Large intestine (tissue), 3 donors: ENCODE results near the gene SLC25A12. TPM values are rescaled to one million over a fixed set of nuclear protein-coding genes. Genes with fewer than 3 reads are reported as not detected.

Experiments
- DNase-seq, 2 donors: peaks; one replicate each; pipeline versions ENCODE4 v3.0.0 to v3.0.0-alpha.2; 2013
- H3K27ac ChIP-seq: one replicate; pipeline ENCODE4 v1.5.1; 2013; ENCODE audit warnings: low read length
- H3K27me3 ChIP-seq: 2 replicates; pipeline ENCODE4 v1.6.1; 2013; ENCODE audit warnings: low read length; ENCODE audit not compliant: control insufficient read depth, insufficient read depth
- H3K36me3 ChIP-seq: 2 replicates; pipeline ENCODE4 v1.6.1; 2013; ENCODE audit warnings: low read length; ENCODE audit not compliant: control insufficient read depth, insufficient read depth
- H3K4me1 ChIP-seq: one replicate; pipeline ENCODE4 v1.6.1; 2013; ENCODE audit warnings: low read length; ENCODE audit not compliant: control insufficient read depth, insufficient read depth
- H3K4me3 ChIP-seq: one replicate; pipeline ENCODE4 v1.5.1; 2013; ENCODE audit warnings: low read length
- H3K9me3 ChIP-seq: one replicate; pipeline ENCODE4 v1.6.1; 2013; ENCODE audit warnings: mild to moderate bottlenecking, low read depth, low read length, moderate library complexity; ENCODE audit not compliant: control insufficient read depth
- WGBS: methylation state at CpG from one replicate; pipeline ENCODE4 v1.1.5; 2013; ENCODE audit warnings: low lambda C conversion rate; ENCODE audit not compliant: insufficient coverage; 5-methylcytosine and 5-hydroxymethylcytosine counted together
- polyA plus RNA-seq: library from polyadenylated mRNA; unstranded; fragments of 120-200 nt; gene quantifications from one replicate; pipeline ENCODE4 v1.2.1, GENCODE V29; 2013

Gene SLC25A12
- polyA plus RNA-seq, 1 donor: 9.5 TPM

DNA sequence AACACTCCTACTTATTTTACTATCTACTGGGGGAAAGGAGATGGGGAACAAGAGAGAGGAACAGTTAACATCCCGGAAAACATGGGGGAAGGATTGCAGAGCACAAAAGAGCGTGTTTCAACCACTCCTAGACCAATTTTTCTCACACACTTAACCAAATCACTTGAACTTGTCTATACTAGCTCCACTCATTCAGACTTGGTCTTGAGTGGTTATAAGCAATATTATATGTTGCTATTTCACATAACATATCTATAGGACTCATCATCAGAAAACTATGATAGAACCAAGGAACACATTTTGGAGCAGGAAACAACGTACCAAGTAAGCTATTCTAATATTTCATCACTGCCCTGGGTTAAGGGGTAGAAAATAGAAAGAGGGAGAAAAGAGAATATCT, 31.5 kb downstream of the SLC25A12 start:
- DNase-seq: no peak
- Histone ChIP-seq H3K27me3 (no peaks in the 10 kb centered on the region), H3K9me3 (peaks cover under 1% of the 10 kb centered on the region), H3K36me3 (no peaks in the 10 kb centered on the region), H3K27ac (no peak overlapping the region), H3K4me1 (no peaks in the 10 kb centered on the region), H3K4me3 (no peak overlapping the region)
- WGBS: no CpG with 5 or more reads among the region's 3 CpGs

DNA sequence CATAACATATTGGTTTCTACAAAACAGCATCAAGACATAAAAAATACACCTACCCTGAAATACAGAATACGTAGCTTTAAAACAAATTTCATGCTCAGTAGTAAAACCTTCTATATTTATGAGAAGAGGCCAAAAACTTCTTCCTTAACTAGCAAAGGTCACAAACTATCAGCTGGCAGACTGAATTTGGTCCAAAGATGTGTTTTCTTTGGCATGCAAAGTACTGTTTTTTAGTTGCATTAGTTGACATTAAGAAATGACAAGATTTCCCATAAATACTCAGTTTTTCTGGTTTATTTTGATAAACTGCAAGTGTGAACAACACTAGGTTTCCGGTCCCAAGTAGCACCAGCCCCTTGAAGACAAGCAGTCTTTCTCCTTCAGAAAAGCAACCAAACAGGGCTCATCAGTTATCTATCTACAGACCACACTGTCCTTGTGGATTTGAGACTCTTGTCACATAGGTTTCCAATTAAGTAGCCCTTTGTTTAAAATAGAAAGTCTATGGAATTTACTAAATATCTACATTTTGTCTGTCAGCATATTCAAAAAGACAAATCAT, 35.6 kb downstream of the SLC25A12 start:
- DNase-seq: no peak
- no peak overlapping the region for H3K4me3 ChIP-seq
- no peaks in the 10 kb centered on the region for H3K36me3 ChIP-seq
- H3K9me3 ChIP-seq: no peaks in the 10 kb centered on the region
- H3K4me1 ChIP-seq: no peaks in the 10 kb centered on the region
- no peaks in the 10 kb centered on the region for H3K27me3 ChIP-seq
- 94% methylated on average over 2 of the region's 2 CpGs for WGBS
- no peak overlapping the region for H3K27ac ChIP-seq

DNA sequence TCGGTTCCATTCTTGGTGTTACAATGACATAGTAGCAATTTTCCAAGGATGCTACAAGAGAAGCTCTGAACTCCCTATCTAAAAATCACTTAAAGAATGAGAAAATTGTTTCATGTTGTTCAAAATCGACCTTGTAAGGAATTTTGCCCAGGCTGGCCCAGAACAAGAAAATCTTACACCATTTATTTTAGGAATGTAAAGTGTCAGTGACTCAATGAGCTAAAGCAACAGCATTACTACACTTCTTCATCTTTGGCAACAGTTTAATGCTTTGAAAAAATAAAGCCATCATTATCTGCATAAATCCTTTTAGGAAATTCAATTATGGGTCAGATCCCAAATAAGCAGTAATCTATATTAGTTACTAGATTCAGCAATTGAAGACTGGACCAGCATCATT, 38.6 kb downstream of the SLC25A12 start:
- no CpG with 5 or more reads among the region's 2 CpGs for WGBS
- no peaks in the 10 kb centered on the region for H3K27me3 ChIP-seq
- H3K4me1 ChIP-seq: no peaks in the 10 kb centered on the region
- no peaks in the 10 kb centered on the region for H3K9me3 ChIP-seq
- no peaks in the 10 kb centered on the region for H3K36me3 ChIP-seq
- no peak for DNase-seq
- H3K4me3 ChIP-seq: no peak overlapping the region
- no peak overlapping the region for H3K27ac ChIP-seq

DNA sequence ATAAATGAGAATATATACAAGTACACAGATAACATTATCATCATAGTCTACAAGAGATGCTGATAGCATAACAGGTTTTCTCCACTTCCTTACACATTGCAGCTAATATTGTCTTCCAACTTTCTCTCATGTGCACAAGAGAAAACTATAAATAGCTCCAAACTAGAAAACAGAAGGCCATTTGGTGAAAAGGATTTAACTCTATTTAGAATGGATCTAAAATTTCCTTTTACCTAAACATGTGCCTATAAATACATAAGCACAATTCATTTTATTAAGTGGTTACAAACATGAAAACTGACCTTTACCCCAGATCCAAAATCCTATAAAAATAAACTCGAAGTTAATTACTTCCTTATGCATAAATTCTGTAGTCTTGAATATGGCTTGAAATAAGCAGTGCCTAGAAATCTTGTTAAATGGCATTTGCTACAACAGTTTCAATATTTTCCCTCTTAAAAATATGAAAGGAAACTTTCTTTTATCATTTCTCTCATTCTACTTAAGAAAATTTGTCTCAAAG, 41.6 kb downstream of the SLC25A12 start:
- no peaks in the 10 kb centered on the region for H3K4me1 ChIP-seq
- H3K9me3 ChIP-seq: no peaks in the 10 kb centered on the region
- H3K4me3 ChIP-seq: no peak overlapping the region
- no peaks in the 10 kb centered on the region for H3K36me3 ChIP-seq
- no peak overlapping the region for H3K27ac ChIP-seq
- DNase-seq: no peak
- WGBS: no CpG with 5 or more reads among the region's 1 CpG
- H3K27me3 ChIP-seq: no peaks in the 10 kb centered on the region

DNA sequence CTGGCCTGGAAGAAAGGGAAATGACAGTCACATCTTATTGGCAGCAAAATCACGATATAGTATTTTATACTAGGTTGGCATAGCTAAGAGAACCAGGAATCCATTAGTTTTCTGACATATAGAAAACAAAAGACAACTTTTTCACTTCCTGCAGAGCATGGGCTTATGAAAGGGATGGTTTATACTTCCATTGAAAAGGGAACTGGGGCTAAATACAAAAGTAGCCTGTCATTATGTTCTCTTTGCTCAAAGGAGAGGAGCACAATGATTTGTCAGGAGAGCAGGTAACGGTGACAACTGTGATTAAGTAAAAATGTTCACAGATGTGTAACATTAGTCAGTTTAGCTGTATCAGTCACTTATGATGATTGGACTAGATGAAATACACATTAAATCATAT, 46.4 kb downstream of the SLC25A12 start:
- H3K9me3 ChIP-seq: no peaks in the 10 kb centered on the region
- H3K27me3 ChIP-seq: no peaks in the 10 kb centered on the region
- H3K27ac ChIP-seq: no peak overlapping the region
- 75% methylated on average over 1 of the region's 2 CpGs for WGBS
- no peak for DNase-seq
- H3K4me1 ChIP-seq: no peaks in the 10 kb centered on the region
- no peaks in the 10 kb centered on the region for H3K36me3 ChIP-seq
- H3K4me3 ChIP-seq: no peak overlapping the region

DNA sequence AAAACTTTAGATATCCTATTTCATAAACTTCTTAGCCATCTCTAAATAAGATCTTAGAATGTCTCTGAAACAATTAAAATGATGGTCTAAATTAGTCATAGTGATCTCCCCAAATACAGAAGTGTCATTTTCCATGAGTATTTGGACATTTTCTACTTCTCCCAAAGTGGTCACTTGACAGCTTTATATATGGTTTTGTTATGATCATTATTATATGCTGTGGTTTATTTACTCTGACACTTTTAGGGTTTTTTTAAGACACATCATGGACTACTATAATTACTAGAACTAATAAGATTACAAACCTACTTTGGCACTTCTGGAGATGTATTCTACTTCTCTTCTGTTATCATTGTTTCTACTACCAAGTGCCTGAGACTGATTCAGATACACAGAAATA, 47.1 kb downstream of the SLC25A12 start:
- H3K4me1 ChIP-seq: no peaks in the 10 kb centered on the region
- H3K27ac ChIP-seq: no peak overlapping the region
- no peaks in the 10 kb centered on the region for H3K9me3 ChIP-seq
- DNase-seq: no peak
- no peaks in the 10 kb centered on the region for H3K27me3 ChIP-seq
- no peaks in the 10 kb centered on the region for H3K36me3 ChIP-seq
- H3K4me3 ChIP-seq: no peak overlapping the region

DNA sequence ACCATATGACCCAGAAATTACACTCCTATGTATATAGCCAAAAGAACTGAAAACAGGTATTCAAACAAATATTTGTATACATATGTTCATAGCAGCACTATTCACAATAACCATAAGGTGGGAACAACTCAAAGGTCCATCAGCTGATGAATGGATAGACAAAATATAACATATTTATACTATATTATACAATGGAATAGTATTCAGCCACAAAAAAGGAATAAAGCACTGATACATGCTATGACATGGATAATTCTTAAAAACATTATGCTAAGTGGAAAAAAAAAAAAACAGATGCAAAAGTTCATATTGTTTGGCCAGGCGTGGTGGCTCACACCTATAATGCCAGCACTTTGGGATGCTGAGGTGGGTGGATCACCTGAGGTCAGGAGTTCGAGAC, 52.0 kb downstream of the SLC25A12 start:
- no CpG with 5 or more reads among the region's 2 CpGs for WGBS

DNA sequence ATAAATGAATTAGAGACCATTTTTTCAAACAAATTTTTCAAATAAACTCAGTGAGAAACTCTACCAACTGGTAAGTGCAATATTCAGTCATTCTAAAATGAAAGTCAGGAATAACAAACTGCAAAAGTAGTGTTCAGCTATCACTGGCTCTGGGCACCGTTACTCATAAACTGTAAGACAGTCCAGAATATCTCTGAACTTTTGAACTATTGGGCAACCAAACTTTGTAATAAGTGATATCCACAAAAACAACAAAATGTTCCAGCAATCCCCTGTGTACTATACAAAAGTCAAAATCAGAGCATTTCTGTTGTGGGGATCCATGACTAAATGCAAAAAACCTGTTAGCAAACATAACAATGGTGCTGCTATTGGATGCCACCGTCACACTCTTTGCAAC, 56.3 kb downstream of the SLC25A12 start:
- Histone ChIP-seq H3K4me1 (no peaks in the 10 kb centered on the region), H3K4me3 (no peak overlapping the region), H3K36me3 (peaks cover 16% of the 10 kb centered on the region), H3K9me3 (peaks cover 4% of the 10 kb centered on the region), H3K27me3 (no peaks in the 10 kb centered on the region), H3K27ac (no peak overlapping the region)
- 29% methylated on average over 1 of the region's 2 CpGs for WGBS
- peak in 1 of 2 donors; percentile 26 for DNase-seq

More for the DNA sequence above, 52.0 kb downstream of the SLC25A12 start:
- Histone ChIP-seq H3K4me1 (no peaks in the 10 kb centered on the region), H3K9me3 (no peaks in the 10 kb centered on the region), H3K36me3 (no peaks in the 10 kb centered on the region), H3K27ac (no peak overlapping the region), H3K27me3 (no peaks in the 10 kb centered on the region), H3K4me3 (no peak overlapping the region)
- no peak for DNase-seq

DNA sequence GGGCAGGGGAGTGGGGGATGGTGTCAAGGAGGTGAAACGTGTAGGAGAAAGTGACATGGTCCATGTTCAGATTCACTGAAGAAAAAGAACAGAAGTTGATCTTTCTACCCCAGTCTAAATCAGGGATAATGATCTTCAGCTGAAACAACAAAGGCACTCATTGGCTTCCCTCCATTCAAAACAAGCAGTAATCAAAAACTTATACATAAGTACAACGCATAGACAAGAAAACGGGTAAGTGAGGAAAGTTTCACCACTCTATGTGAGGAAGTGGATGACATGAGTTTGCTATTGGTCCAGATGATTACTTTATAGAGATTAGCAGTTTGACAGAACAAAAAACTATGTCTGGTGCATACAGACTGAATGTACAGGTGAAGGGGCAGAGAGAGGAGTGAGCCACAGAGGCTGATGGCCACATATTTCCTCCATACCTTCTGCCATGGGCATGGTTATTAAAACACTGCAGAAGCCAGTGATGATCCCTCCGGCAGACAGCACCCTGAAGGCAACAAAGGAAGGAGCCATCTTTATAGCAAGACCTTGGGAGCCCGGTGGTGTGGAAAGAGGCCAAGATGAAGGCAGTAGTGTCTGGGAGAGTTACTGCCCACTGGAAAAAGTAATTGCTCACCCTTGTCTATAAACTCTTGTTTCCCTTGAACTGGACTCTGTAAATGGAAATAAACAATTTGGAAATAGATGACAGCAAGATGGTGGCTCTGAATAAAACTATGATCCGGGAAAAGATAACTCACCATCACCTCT, 57.7 kb downstream of the SLC25A12 start:
- WGBS: 100% methylated on average over 1 of the region's 6 CpGs
- peaks cover 19% of the 10 kb centered on the region for H3K36me3 ChIP-seq
- H3K9me3 ChIP-seq: peaks cover 9% of the 10 kb centered on the region
- H3K4me3 ChIP-seq: no peak overlapping the region
- no peak for DNase-seq
- H3K4me1 ChIP-seq: no peaks in the 10 kb centered on the region
- H3K27me3 ChIP-seq: no peaks in the 10 kb centered on the region
- no peak overlapping the region for H3K27ac ChIP-seq

DNA sequence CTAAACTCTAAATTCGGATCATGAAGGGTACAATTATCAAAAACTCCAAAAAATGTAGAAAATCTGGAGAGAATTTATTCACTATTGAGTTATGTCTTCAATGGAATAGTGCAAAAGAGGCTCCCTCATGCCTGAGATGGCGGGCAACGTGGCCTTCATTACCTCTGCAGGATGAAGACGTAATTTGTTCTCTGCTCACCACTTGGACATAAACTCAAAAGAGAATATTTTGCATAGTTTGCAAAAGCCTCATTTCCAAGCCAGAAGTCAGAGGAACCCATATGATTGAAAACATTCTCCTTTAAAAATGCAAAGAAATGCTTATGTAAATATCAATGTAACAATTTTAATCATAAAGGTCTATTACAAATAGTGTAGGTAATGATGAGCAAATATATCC, 58.7 kb downstream of the SLC25A12 start:
- H3K4me1 ChIP-seq: no peaks in the 10 kb centered on the region
- H3K36me3 ChIP-seq: peaks cover 23% of the 10 kb centered on the region
- H3K27ac ChIP-seq: no peak overlapping the region
- H3K9me3 ChIP-seq: peaks cover 9% of the 10 kb centered on the region
- no peak overlapping the region for H3K4me3 ChIP-seq
- no peak for DNase-seq
- H3K27me3 ChIP-seq: no peaks in the 10 kb centered on the region
- no CpG with 5 or more reads among the region's 4 CpGs for WGBS

DNA sequence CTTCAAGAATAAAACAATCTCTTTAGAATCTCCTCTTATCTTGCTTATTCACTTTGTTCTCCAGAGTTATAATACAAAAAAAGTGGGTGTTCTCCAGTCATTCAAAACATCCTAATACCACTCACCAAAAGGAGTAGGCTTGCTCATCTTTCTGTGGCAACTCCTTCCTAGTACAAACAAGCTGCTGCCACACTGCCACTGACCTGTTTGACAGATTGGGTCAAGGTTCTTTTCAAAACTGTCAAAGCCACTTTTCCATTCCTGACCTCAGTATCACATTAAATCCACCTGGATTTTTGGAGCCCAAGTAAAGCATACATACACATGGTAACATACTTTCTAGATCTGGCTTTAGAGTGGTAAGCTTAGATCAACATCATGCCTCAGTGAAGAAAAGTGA, 59.8 kb downstream of the SLC25A12 start:
- Histone ChIP-seq H3K27me3 (no peaks in the 10 kb centered on the region), H3K9me3 (peaks cover 9% of the 10 kb centered on the region), H3K4me3 (no peak overlapping the region), H3K4me1 (no peaks in the 10 kb centered on the region), H3K36me3 (peaks cover 23% of the 10 kb centered on the region), H3K27ac (no peak overlapping the region)
- DNase-seq: no peak
